ENCODE results near the gene NEK1.

NEK1 gene, protein sequence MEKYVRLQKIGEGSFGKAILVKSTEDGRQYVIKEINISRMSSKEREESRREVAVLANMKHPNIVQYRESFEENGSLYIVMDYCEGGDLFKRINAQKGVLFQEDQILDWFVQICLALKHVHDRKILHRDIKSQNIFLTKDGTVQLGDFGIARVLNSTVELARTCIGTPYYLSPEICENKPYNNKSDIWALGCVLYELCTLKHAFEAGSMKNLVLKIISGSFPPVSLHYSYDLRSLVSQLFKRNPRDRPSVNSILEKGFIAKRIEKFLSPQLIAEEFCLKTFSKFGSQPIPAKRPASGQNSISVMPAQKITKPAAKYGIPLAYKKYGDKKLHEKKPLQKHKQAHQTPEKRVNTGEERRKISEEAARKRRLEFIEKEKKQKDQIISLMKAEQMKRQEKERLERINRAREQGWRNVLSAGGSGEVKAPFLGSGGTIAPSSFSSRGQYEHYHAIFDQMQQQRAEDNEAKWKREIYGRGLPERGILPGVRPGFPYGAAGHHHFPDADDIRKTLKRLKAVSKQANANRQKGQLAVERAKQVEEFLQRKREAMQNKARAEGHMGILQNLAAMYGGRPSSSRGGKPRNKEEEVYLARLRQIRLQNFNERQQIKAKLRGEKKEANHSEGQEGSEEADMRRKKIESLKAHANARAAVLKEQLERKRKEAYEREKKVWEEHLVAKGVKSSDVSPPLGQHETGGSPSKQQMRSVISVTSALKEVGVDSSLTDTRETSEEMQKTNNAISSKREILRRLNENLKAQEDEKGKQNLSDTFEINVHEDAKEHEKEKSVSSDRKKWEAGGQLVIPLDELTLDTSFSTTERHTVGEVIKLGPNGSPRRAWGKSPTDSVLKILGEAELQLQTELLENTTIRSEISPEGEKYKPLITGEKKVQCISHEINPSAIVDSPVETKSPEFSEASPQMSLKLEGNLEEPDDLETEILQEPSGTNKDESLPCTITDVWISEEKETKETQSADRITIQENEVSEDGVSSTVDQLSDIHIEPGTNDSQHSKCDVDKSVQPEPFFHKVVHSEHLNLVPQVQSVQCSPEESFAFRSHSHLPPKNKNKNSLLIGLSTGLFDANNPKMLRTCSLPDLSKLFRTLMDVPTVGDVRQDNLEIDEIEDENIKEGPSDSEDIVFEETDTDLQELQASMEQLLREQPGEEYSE (N-terminal part only)

GRCh38 chr4:169611991-169612870, at the start of gene NEK1:
Gene NEK1 (minus strand): TSS chr4:169612583. CDS start chr4:169602630, 9,953 bp downstream.
- DNase-seq (ENCODE audit: low read depth in 2 of 2): peak; percentile 88 to 91
- no peak for TF ChIP-seq CTCF (IDR thresholded peaks at IDR 0.05; ENCODE audit: low read depth, low read length)
- H3K4me3 ChIP-seq (replicated peaks in 1 of 2; ENCODE audit: low read depth in 2 of 2, low read length in 2 of 2): peak within 1 kb of the TSS; percentile 78 to 95

DNA sequence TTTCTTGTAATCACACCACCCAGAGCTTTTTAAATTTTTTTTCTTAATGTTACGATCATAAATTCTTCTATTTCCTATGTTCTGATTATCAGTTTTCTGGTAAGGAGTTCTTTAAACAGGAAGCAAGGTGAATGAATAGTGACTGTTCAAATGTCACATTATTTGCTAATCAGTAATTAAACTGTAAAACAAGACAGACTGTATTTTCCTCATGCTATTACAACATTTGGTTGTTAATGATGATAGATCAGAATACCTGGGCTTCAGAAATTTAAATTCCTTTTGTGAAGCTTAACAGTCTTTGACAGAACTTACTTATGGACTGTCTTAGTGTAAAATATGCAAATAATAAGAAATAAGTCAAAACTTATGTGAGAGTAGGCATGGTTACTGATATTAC, 49.4 kb upstream of the NEK1 start:
- TF ChIP-seq CTCF (IDR thresholded peaks at IDR 0.05; ENCODE audit: low read depth, low read length): no peak
- no peak overlapping the region for H3K4me3 ChIP-seq (replicated peaks in 1 of 2; ENCODE audit: low read depth in 2 of 2, low read length in 2 of 2)
- DNase-seq (ENCODE audit: low read depth in 2 of 2): no peak

GRCh38 chr4:169660929-169661328, 48.5 kb upstream of the NEK1 start:
- no peak for TF ChIP-seq CTCF (IDR thresholded peaks at IDR 0.05; ENCODE audit: low read depth, low read length)
- H3K4me3 ChIP-seq (replicated peaks in 1 of 2; ENCODE audit: low read depth in 2 of 2, low read length in 2 of 2): peak overlapping the region; percentile 2 to 56
- no peak for DNase-seq (ENCODE audit: low read depth in 2 of 2)

DNA sequence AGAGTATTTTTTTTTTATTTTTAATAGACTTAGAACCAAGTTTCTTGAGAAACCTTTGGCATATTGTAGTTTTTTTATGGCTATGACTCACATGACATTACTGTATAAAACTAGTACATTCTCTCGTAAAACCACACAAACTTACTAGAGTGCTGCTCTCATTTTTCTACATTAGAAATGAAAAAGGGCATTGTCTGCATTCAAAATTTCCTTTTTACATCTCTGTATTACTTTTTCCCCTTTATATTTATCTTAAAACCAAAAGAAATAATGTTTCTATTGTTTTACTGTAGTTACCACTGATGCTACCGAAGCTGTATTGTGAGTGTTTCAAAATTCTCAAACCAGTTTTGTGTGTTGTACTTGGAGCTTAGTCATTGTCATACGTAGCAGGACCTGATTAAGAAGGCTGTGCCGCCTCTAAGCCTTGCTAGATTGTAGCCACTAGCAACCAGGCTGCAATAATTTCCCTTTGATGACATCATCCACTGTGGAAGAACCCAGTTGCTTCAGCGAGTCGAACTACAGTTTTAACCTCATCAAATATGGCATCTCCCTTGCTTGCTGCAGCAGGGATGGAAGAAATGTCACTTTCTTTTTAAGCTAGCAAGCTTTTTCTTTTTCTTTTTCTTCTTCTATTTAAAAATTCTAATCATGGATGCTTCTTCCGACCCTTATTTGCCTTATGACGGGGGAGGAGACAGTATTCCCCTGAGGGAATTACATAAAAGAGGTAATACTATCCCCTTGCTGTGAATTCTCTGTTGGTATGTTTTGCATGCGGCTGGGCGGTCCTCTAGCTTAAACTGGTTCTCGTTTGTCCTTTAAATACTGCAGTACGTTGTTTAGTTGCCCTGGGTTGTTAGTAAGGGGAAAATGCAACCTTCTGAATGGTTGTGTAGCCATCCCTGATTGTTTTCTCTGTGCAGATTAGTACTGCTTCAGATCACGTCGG, 47.6 kb upstream of the NEK1 start:
- peak; percentile 99 to 100 for DNase-seq (ENCODE audit: low read depth in 2 of 2)
- H3K4me3 ChIP-seq (replicated peaks in 1 of 2; ENCODE audit: low read depth in 2 of 2, low read length in 2 of 2): peak overlapping the region; percentile 35 to 56
- no peak for TF ChIP-seq CTCF (IDR thresholded peaks at IDR 0.05; ENCODE audit: low read depth, low read length)

DNA sequence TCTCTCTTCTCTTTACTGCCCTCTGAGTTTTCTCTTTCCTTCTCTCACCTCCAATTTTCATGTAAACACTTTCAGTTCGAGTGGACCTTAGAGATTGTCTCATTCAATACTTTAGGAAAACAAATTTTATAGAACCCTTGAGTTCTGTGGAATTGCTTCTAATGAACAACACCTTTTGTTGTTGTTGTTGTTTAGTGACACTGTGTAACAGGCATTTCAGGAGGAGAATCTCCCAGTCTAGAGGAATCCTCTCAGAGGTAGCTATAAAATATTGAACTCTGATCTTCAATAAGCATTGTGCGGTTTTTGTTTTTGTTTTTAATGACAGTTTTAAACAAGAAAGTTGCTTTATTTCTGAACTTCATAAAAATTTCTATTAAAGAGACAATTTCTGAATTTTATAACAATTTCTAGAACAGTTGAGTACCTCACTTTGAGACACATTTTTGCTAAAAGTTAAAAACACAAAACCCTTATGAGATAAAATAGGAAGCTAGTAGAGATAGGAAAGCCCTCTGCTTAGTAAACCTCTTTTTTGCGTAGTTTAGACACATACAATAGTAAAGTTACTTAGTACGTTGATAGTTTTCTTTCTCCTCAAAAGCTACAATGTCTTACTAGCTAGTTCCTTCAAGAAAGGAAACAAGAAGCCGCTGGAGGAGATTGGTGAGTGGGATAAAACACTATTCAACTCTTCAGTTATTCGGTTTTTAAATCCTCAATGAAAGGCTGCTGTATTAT, 46.8 kb upstream of the NEK1 start:
- peak overlapping the region in 1 of 2 donors; percentile 56 for H3K4me3 ChIP-seq (replicated peaks in 1 of 2; ENCODE audit: low read depth in 2 of 2, low read length in 2 of 2)
- DNase-seq (ENCODE audit: low read depth in 2 of 2): no peak
- TF ChIP-seq CTCF (IDR thresholded peaks at IDR 0.05; ENCODE audit: low read depth, low read length): no peak

All from cardiac fibroblast (primary cell).